HG02798 (cell line): ENCODE measurements around the gene CAPN10.

ENCODE experiments used
- ATAC-seq: cut with Tn5 transposase; IDR thresholded peaks from one replicate; pipeline ENCODE4 v1.9.1; 2021; ENCODE audit warnings: mild to moderate bottlenecking; ENCODE audit not compliant: unreplicated experiment, poor library complexity

Gene CAPN10

GRCh38 chr2:240586919-240587800 lies 626 bp downstream of the CAPN10 start:
- peak; percentile 2 for ATAC-seq

- ATAC-seq: no peak
Observed at GRCh38 chr2:240588006-240588655, 1.6 kb downstream of the CAPN10 start.

- ATAC-seq: no peak
Observed at GRCh38 chr2:240588669-240589068, 2.1 kb downstream of the CAPN10 start.

- ATAC-seq: no peak
Observed at GRCh38 chr2:240589375-240589774, 2.8 kb downstream of the CAPN10 start.

- no peak for ATAC-seq
Observed at GRCh38 chr2:240589850-240590525, 3.5 kb downstream of the CAPN10 start.

- no peak for ATAC-seq
Observed at GRCh38 chr2:240590681-240591111, 4.2 kb downstream of the CAPN10 start.

- no peak for ATAC-seq
Observed at GRCh38 chr2:240591226-240591625, 4.7 kb downstream of the CAPN10 start.

- no peak for ATAC-seq
Observed at GRCh38 chr2:240591784-240592183, 5.2 kb downstream of the CAPN10 start.

GRCh38 chr2:240593026-240593702 lies 6.6 kb downstream of the CAPN10 start:
- ATAC-seq: no peak

- ATAC-seq: no peak
Observed at GRCh38 chr2:240593703-240594451, 7.3 kb downstream of the CAPN10 start.

- no peak for ATAC-seq
Observed at GRCh38 chr2:240594511-240595380, 8.2 kb downstream of the CAPN10 start.

- no peak for ATAC-seq
Observed at GRCh38 chr2:240595381-240596079, 9.0 kb downstream of the CAPN10 start.

GRCh38 chr2:240596080-240596460 lies 9.5 kb downstream of the CAPN10 start:
- ATAC-seq: no peak

- ATAC-seq: no peak
Observed at GRCh38 chr2:240596491-240596931, 10.0 kb downstream of the CAPN10 start.

- ATAC-seq: no peak
Observed at GRCh38 chr2:240597054-240597418, 10.5 kb downstream of the CAPN10 start.

- ATAC-seq: no peak
Observed at GRCh38 chr2:240597419-240598181, 11.1 kb downstream of the CAPN10 start.

GRCh38 chr2:240598311-240598911 lies 11.9 kb downstream of the CAPN10 start:
- no peak for ATAC-seq
